ENCODE data around the gene C10orf71. TPM values are rescaled to one million over a fixed set of nuclear protein-coding genes. Genes with fewer than 3 reads are reported as not detected.

C10orf71 gene
- total RNA-seq, 1 experiment from 2014 or later = not detected

DNA sequence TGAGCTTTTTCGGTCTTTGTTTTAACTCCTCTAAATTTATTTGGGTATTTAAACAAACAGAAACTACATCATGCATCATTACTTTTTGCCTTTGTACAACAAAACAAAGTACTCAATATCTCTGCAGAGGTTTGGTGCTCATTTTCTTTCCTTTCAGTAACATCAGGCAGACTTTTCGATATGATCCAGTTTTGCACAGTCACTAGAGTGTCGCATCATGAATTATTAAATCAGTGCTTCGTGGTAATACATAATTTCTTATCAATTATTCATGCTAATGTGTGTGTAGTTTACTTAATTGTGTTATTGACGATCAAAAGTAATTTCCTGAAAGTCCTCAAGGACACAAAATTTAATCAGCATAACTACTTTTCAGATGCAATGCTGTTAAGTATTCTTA lies 65.1 kb downstream of the C10orf71 start:
- no peak overlapping the region for H3K4me3 Mint-ChIP-seq (ENCODE audit: low read depth, unreplicated experiment)
- DNase-seq = no peak
- intact Hi-C loops (cut with micrococcal nuclease; ENCODE audit: unreplicated experiment) = no loop called here
- no TSS peak for BruUV-seq (replicated peaks)
- no peaks in the 10 kb centered on the region for H3K9me3 Mint-ChIP-seq (ENCODE audit: low read depth, unreplicated experiment)
- no peak overlapping the region for H3K27ac Mint-ChIP-seq (ENCODE audit: unreplicated experiment)
- CTCF ChIA-PET = no interaction called here
- no peaks in the 10 kb centered on the region for H3K36me3 Mint-ChIP-seq (ENCODE audit: insufficient read depth, unreplicated experiment)
- H3K27me3 Mint-ChIP-seq (ENCODE audit: unreplicated experiment) = peaks cover 69% of the 10 kb centered on the region
- H3K4me1 Mint-ChIP-seq (ENCODE audit: low read depth, unreplicated experiment) = no peaks in the 10 kb centered on the region
- TF ChIP-seq, protein P1, sequence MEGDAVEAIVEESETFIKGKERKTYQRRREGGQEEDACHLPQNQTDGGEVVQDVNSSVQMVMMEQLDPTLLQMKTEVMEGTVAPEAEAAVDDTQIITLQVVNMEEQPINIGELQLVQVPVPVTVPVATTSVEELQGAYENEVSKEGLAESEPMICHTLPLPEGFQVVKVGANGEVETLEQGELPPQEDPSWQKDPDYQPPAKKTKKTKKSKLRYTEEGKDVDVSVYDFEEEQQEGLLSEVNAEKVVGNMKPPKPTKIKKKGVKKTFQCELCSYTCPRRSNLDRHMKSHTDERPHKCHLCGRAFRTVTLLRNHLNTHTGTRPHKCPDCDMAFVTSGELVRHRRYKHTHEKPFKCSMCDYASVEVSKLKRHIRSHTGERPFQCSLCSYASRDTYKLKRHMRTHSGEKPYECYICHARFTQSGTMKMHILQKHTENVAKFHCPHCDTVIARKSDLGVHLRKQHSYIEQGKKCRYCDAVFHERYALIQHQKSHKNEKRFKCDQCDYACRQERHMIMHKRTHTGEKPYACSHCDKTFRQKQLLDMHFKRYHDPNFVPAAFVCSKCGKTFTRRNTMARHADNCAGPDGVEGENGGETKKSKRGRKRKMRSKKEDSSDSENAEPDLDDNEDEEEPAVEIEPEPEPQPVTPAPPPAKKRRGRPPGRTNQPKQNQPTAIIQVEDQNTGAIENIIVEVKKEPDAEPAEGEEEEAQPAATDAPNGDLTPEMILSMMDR (IDR thresholded peaks at IDR 0.05; ENCODE audit: unreplicated experiment) = no peak

DNA sequence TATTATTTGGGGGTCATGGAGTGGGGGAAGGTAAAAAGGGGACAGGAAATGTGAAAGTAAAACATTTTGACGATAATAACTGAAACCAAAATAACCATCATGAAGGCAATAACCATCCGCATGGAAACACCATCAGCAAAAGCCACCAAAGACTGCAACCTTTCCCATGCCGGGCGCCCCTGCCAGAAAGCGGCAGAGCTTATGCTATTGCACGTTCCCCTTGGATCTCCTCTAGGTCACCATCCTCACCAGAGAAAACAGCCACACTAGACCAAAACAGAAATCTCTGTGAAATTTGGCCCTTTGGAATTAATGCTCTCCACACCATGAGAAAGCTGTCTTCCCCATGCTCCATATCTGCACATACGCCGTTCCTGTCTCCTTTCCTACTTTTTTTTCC lies 65.8 kb downstream of the C10orf71 start:
- intact Hi-C loops (cut with micrococcal nuclease; ENCODE audit: unreplicated experiment) = no loop called here
- H3K4me3 Mint-ChIP-seq (ENCODE audit: low read depth, unreplicated experiment) = no peak overlapping the region
- H3K4me1 Mint-ChIP-seq (ENCODE audit: low read depth, unreplicated experiment) = no peaks in the 10 kb centered on the region
- CTCF ChIA-PET = no interaction called here
- no peak overlapping the region for H3K27ac Mint-ChIP-seq (ENCODE audit: unreplicated experiment)
- H3K27me3 Mint-ChIP-seq (ENCODE audit: unreplicated experiment) = peaks cover 62% of the 10 kb centered on the region
- H3K9me3 Mint-ChIP-seq (ENCODE audit: low read depth, unreplicated experiment) = no peaks in the 10 kb centered on the region
- no peaks in the 10 kb centered on the region for H3K36me3 Mint-ChIP-seq (ENCODE audit: insufficient read depth, unreplicated experiment)
- no TSS peak for BruUV-seq (replicated peaks)
- no peak for DNase-seq
- TF ChIP-seq, protein P1 (IDR thresholded peaks at IDR 0.05; ENCODE audit: unreplicated experiment) = no peak

DNA sequence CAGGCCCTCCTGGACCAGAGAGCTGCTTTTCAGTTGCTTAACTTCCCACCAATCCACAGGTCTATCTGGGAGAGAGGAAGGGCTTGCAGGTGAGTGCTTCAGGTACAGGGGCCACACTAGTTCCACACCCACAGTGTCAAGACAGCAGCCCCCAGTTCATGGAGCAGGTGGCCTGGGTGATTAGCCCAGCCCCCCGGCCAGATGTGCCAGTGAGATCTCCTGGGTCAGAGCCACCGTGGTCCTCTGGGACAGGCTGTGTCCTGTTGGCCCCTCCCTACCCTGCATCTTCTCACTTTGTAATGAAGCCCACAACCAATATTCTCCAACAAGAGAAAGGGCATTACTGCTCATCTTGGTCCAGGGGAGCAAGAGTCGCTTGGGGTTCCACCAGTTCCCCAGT lies 66.3 kb downstream of the C10orf71 start:
- Mint-ChIP-seq H3K27me3 (ENCODE audit: unreplicated experiment) (peaks cover 64% of the 10 kb centered on the region), H3K4me3 (ENCODE audit: low read depth, unreplicated experiment) (no peak overlapping the region), H3K27ac (ENCODE audit: unreplicated experiment) (no peak overlapping the region), H3K36me3 (ENCODE audit: insufficient read depth, unreplicated experiment) (no peaks in the 10 kb centered on the region), H3K4me1 (ENCODE audit: low read depth, unreplicated experiment) (no peaks in the 10 kb centered on the region), H3K9me3 (ENCODE audit: low read depth, unreplicated experiment) (no peaks in the 10 kb centered on the region)
- TF ChIP-seq, protein P1 (IDR thresholded peaks at IDR 0.05; ENCODE audit: unreplicated experiment) = no peak
- intact Hi-C loops (cut with micrococcal nuclease; ENCODE audit: unreplicated experiment) = no loop called here
- DNase-seq = no peak
- CTCF ChIA-PET = no interaction called here
- no TSS peak for BruUV-seq (replicated peaks)

DNA sequence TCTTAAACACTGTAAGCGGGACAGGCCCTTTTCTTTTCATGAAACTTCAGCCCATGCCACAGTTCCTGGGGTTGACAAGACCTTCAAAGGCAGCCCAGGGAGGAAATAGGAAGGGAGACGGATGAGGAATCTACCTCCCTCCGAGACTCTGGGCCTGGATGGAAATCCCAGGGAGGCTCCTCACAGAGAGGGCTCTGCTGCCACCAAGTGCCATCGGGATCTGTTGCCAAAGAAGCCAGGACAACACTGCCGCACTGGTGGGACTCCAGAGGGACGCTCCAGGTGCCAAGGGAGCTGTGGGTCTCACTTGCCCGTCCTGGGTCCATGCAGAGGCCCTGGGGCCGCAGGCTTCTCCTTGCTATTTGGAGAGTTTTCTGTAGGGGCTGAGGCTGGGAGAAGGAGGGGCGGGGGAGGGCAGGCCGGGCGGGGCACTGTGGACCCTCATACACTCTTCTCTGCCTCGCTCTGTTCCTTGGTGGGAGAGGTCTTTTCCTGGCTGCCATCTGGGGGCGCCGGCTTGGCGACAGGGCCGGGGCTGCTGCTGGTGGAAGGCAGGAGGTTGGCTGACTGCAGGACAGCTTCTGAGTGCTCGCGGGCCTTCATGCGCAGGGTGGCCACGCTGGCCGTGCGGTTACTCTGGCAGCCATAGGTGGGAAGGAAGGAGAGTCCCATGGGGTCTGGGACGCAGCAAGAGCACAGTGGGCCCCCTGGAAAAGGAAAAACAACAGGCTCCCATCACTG lies 66.9 kb downstream of the C10orf71 start:
- H3K9me3 Mint-ChIP-seq (ENCODE audit: low read depth, unreplicated experiment) = no peaks in the 10 kb centered on the region
- CTCF ChIA-PET = no interaction called here
- no peaks in the 10 kb centered on the region for H3K36me3 Mint-ChIP-seq (ENCODE audit: insufficient read depth, unreplicated experiment)
- H3K27ac Mint-ChIP-seq (ENCODE audit: unreplicated experiment) = no peak overlapping the region
- intact Hi-C loops (cut with micrococcal nuclease; ENCODE audit: unreplicated experiment) = no loop called here
- H3K4me1 Mint-ChIP-seq (ENCODE audit: low read depth, unreplicated experiment) = no peaks in the 10 kb centered on the region
- no peak overlapping the region for H3K4me3 Mint-ChIP-seq (ENCODE audit: low read depth, unreplicated experiment)
- H3K27me3 Mint-ChIP-seq (ENCODE audit: unreplicated experiment) = peaks cover 70% of the 10 kb centered on the region
- TF ChIP-seq, protein P1 (IDR thresholded peaks at IDR 0.05; ENCODE audit: unreplicated experiment) = no peak
- BruUV-seq (replicated peaks) = no TSS peak
- no peak for DNase-seq
